Cardiac muscle cell (in vitro differentiated cells and primary cell): Measurements from ENCODE around the gene ITGA8. TPM values are rescaled to one million over a fixed set of nuclear protein-coding genes. Genes with fewer than 3 reads are reported as not detected.

Experiments
- DNase-seq, 2 donors: peaks; one replicate each; pipeline versions ENCODE4 v3.0.0 to v3.0.0-alpha.2; 2010 to 2017; ENCODE audit warnings: low read depth in 1 of 2, low spot score in 1 of 2
- H3K27ac ChIP-seq: fragments of 200-600 bp; sonication (generic); 2 replicates; pipeline ENCODE4 v1.5.1; 2016
- H3K27me3 ChIP-seq: fragments of 200-600 bp; sonication (generic); 2 replicates; pipeline ENCODE4 v1.6.0; 2016; ENCODE audit warnings: control low read depth
- H3K36me3 ChIP-seq: fragments of 200-600 bp; sonication (generic); 2 replicates; pipeline ENCODE4 v1.5.1; 2016; ENCODE audit warnings: control low read depth
- H3K4me1 ChIP-seq: fragments of 200-600 bp; sonication (generic); 2 replicates; pipeline ENCODE4 v1.8.1; 2017; ENCODE audit warnings: low read depth, mild to moderate bottlenecking, mixed run types
- H3K4me3 ChIP-seq: fragments of 200-600 bp; sonication (generic); 2 replicates; pipeline ENCODE4 v1.5.1; 2016; ENCODE audit warnings: mild to moderate bottlenecking
- H3K9me3 ChIP-seq: fragments of 200-600 bp; sonication (generic); 2 replicates; pipeline ENCODE4 v1.5.1; 2017; ENCODE audit warnings: low read depth, mild to moderate bottlenecking, control low read depth
- polyA plus RNA-seq: library from polyadenylated mRNA; unstranded; fragments of >200 nt; fragmentation: Nextera tagmentation; extraction: Ambion mirVana; gene quantifications from 2 replicates; pipeline ENCODE4 v1.2.1, GENCODE V29; 2016
- total RNA-seq: library from RNA; depleted of rRNA; stranded (reverse); fragments of >200 nt; gene quantifications from 2 replicates; pipeline ENCODE4 v1.2.3, GENCODE V29; 2016
- TF ChIP-seq, protein P1 (sequence below): IDR thresholded peaks from 2 replicates; pipeline ENCODE4 v1.5.1; 2012; ENCODE audit warnings: low read depth, mild to moderate bottlenecking, low read length

Gene ITGA8
- total and polyA plus RNA-seq, 2 experiments from 2014 or later = 0.88 to 1.6 TPM

DNA sequence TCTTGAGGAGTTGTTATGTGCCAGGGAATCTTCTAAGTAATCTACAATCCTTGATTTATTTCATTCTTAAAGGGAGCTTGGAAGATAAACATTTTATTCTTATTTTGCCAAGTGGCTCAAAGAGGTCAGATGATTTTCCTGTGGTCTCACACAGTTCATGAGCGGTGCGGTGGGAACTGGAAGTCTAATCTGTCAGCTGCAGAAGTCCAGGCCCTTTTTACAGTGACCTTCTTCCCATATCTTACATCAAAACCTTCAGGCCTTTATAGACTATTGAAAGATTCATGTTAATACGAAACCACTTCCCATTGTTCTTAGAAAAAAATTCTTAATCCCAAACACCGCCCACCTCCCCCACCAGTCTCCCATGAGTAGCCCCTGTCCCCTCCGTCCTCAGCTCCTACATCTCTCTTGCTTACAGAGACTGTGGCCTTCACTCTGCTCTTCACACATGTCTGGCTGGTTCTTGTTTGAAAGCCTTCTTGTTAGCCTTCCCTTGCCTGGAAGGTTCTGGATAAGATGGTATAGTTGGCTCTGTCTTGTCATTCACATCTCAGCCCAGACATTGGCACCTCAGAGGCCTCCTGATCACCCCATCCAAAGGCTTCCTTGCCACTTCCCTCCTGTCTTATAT is 61.5 kb downstream of the ITGA8 start:
- no peaks in the 10 kb centered on the region for H3K27me3 ChIP-seq
- no peaks in the 10 kb centered on the region for H3K36me3 ChIP-seq
- H3K9me3 ChIP-seq = no peaks in the 10 kb centered on the region
- H3K4me1 ChIP-seq = no peaks in the 10 kb centered on the region
- TF ChIP-seq, protein P1, sequence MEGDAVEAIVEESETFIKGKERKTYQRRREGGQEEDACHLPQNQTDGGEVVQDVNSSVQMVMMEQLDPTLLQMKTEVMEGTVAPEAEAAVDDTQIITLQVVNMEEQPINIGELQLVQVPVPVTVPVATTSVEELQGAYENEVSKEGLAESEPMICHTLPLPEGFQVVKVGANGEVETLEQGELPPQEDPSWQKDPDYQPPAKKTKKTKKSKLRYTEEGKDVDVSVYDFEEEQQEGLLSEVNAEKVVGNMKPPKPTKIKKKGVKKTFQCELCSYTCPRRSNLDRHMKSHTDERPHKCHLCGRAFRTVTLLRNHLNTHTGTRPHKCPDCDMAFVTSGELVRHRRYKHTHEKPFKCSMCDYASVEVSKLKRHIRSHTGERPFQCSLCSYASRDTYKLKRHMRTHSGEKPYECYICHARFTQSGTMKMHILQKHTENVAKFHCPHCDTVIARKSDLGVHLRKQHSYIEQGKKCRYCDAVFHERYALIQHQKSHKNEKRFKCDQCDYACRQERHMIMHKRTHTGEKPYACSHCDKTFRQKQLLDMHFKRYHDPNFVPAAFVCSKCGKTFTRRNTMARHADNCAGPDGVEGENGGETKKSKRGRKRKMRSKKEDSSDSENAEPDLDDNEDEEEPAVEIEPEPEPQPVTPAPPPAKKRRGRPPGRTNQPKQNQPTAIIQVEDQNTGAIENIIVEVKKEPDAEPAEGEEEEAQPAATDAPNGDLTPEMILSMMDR = no peak
- H3K27ac ChIP-seq = no peak overlapping the region
- H3K4me3 ChIP-seq = no peak overlapping the region
- no peak for DNase-seq

GRCh38 chr10:15652757-15653156 is 67.0 kb downstream of the ITGA8 start:
- Histone ChIP-seq H3K27ac (no peak overlapping the region), H3K27me3 (no peaks in the 10 kb centered on the region), H3K36me3 (no peaks in the 10 kb centered on the region), H3K4me3 (no peak overlapping the region), H3K9me3 (no peaks in the 10 kb centered on the region), H3K4me1 (no peaks in the 10 kb centered on the region)
- TF ChIP-seq, protein P1 = no peak
- DNase-seq = no peak

DNA sequence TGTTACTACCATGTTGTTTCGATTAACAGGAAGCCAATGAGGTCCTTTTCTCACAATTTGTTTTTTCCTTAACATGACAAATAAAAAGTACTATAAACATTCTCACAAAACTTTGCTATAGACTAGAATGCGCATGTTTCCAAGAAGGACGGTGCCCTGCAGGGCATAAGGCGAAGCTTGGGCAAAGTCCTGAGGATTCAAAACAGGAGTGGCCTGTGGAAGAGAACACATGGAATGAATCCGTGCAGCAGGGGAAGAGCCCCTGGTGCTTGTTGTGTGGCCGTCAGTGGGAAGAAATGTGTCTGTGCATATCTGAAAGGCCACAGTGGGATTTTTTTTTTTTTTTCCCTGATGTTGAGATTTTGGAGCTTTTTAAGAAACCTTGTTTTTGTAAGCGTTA is 67.6 kb downstream of the ITGA8 start:
- H3K27ac ChIP-seq = no peak overlapping the region
- no peaks in the 10 kb centered on the region for H3K4me1 ChIP-seq
- TF ChIP-seq, protein P1 = no peak
- H3K4me3 ChIP-seq = no peak overlapping the region
- no peaks in the 10 kb centered on the region for H3K9me3 ChIP-seq
- H3K27me3 ChIP-seq = no peaks in the 10 kb centered on the region
- no peak for DNase-seq
- no peaks in the 10 kb centered on the region for H3K36me3 ChIP-seq

DNA sequence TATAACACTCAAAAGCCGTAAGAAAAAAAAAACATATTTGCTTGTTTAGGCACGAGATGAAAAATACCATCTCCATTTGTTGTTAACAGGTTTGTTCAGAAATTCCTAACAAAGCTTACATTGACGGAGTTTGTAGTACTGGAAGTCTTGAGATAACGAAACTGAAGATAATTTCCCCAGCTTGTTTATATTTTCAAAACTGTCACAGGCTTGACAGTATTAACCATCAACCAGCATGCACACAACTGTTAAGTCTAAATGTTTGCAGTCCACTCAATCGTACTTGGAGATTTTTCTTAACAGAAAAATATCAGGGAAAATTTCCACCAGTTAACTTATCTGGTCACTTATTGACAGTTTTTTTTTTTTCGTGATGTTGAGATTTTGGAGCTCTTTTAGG is 68.5 kb downstream of the ITGA8 start:
- Histone ChIP-seq H3K9me3 (no peaks in the 10 kb centered on the region), H3K4me1 (no peaks in the 10 kb centered on the region), H3K27ac (no peak overlapping the region), H3K36me3 (no peaks in the 10 kb centered on the region), H3K4me3 (no peak overlapping the region), H3K27me3 (no peaks in the 10 kb centered on the region)
- DNase-seq = no peak
- TF ChIP-seq, protein P1 = no peak

DNA sequence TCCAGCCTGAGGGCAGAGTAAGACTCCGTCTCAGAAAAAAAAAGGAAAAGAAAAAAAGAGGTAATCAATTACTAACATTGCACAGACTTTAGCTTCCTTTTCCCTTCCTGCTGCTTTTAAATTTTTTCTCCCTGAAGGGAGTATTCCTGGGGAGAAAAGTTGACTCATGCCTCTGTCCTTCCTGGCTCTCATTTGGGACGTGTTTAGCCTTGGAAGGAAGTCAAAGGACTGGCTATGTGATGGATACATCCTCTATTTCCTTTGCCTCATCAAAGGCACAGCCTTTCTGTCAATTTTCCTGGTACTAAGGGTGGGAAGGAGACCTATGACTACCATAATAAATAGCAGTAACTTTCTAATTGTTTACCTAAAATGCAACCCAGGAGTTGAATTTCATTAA is 77.6 kb downstream of the ITGA8 start:
- Histone ChIP-seq H3K36me3 (no peaks in the 10 kb centered on the region), H3K4me1 (no peaks in the 10 kb centered on the region), H3K27me3 (no peaks in the 10 kb centered on the region), H3K4me3 (no peak overlapping the region), H3K27ac (no peak overlapping the region), H3K9me3 (no peaks in the 10 kb centered on the region)
- TF ChIP-seq, protein P1 = no peak
- DNase-seq = peak in 1 of 2 donors; percentile 35
